HEK293 (cell line): ENCODE measurements around the gene IMPDH1.

Source experiments
- CTCF ChIP-seq: fragments of 450-650 bp; formaldehyde crosslinking; IDR thresholded peaks from 2 replicates; pipeline ENCODE4 v1.5.1; 2016; ENCODE audit warnings: missing biosample characterization, missing genetic modification characterization
- KLF16 ChIP-seq: fragments of 450-650 bp; formaldehyde crosslinking; IDR thresholded peaks from 2 replicates; pipeline ENCODE4 v1.5.1; 2017; ENCODE audit warnings: missing biosample characterization, missing genetic modification characterization
- PRDM10 ChIP-seq: fragments of 450-650 bp; formaldehyde crosslinking; IDR thresholded peaks from 2 replicates; pipeline ENCODE4 v1.5.1; 2016; ENCODE audit warnings: missing biosample characterization, missing genetic modification characterization
- YY1 ChIP-seq: fragments of 450-650 bp; formaldehyde crosslinking; IDR thresholded peaks from 2 replicates; pipeline ENCODE4 v1.5.1; 2018; ENCODE audit warnings: missing biosample characterization, missing genetic modification characterization
- ZNF202 ChIP-seq: fragments of 450-650 bp; formaldehyde crosslinking; IDR thresholded peaks from 2 replicates; pipeline ENCODE4 v1.5.1; 2016; ENCODE audit warnings: missing biosample characterization, missing genetic modification characterization, borderline replicate concordance
- ZNF629 ChIP-seq: fragments of 450-650 bp; formaldehyde crosslinking; IDR thresholded peaks from 2 replicates; pipeline ENCODE4 v1.5.1; 2017; ENCODE audit warnings: missing biosample characterization, missing genetic modification characterization
- TF ChIP-seq, protein P1 (sequence below): sonication (generic); formaldehyde crosslinking; IDR thresholded peaks from 2 replicates; pipeline ENCODE4 v1.8.1; 2022; ENCODE audit warnings: mild to moderate bottlenecking, moderate library complexity, missing genetic modification reagents
- TF ChIP-seq, protein P2 (sequence below): fragments of 450-650 bp; formaldehyde crosslinking; IDR thresholded peaks from 2 replicates; pipeline ENCODE4 v1.5.1; 2016; ENCODE audit warnings: missing biosample characterization, missing genetic modification characterization

- TF ChIP-seq, protein P1, sequence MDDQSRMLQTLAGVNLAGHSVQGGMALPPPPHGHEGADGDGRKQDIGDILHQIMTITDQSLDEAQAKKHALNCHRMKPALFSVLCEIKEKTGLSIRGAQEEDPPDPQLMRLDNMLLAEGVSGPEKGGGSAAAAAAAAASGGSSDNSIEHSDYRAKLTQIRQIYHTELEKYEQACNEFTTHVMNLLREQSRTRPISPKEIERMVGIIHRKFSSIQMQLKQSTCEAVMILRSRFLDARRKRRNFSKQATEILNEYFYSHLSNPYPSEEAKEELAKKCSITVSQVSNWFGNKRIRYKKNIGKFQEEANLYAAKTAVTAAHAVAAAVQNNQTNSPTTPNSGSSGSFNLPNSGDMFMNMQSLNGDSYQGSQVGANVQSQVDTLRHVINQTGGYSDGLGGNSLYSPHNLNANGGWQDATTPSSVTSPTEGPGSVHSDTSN = no peak
- no peak for TF ChIP-seq CTCF (tag by site-specific recombination)
- TF ChIP-seq, protein P2, sequence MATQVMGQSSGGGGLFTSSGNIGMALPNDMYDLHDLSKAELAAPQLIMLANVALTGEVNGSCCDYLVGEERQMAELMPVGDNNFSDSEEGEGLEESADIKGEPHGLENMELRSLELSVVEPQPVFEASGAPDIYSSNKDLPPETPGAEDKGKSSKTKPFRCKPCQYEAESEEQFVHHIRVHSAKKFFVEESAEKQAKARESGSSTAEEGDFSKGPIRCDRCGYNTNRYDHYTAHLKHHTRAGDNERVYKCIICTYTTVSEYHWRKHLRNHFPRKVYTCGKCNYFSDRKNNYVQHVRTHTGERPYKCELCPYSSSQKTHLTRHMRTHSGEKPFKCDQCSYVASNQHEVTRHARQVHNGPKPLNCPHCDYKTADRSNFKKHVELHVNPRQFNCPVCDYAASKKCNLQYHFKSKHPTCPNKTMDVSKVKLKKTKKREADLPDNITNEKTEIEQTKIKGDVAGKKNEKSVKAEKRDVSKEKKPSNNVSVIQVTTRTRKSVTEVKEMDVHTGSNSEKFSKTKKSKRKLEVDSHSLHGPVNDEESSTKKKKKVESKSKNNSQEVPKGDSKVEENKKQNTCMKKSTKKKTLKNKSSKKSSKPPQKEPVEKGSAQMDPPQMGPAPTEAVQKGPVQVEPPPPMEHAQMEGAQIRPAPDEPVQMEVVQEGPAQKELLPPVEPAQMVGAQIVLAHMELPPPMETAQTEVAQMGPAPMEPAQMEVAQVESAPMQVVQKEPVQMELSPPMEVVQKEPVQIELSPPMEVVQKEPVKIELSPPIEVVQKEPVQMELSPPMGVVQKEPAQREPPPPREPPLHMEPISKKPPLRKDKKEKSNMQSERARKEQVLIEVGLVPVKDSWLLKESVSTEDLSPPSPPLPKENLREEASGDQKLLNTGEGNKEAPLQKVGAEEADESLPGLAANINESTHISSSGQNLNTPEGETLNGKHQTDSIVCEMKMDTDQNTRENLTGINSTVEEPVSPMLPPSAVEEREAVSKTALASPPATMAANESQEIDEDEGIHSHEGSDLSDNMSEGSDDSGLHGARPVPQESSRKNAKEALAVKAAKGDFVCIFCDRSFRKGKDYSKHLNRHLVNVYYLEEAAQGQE (tag by site-specific recombination) = no peak
- TF ChIP-seq PRDM10 = no peak
- TF ChIP-seq YY1 (tag by site-specific recombination) = no peak
- no peak for TF ChIP-seq ZNF202 (tag by site-specific recombination)
- no peak for TF ChIP-seq KLF16 (tag by site-specific recombination)
- no peak for TF ChIP-seq ZNF629 (tag by site-specific recombination)
Observed at GRCh38 chr7:128385988-128386925, 23.5 kb downstream of the IMPDH1 start.
